ENCODE data around the gene LRRIQ3. TPM values are rescaled to one million over a fixed set of nuclear protein-coding genes. Genes with fewer than 3 reads are reported as not detected.

The LRRIQ3 gene, protein sequence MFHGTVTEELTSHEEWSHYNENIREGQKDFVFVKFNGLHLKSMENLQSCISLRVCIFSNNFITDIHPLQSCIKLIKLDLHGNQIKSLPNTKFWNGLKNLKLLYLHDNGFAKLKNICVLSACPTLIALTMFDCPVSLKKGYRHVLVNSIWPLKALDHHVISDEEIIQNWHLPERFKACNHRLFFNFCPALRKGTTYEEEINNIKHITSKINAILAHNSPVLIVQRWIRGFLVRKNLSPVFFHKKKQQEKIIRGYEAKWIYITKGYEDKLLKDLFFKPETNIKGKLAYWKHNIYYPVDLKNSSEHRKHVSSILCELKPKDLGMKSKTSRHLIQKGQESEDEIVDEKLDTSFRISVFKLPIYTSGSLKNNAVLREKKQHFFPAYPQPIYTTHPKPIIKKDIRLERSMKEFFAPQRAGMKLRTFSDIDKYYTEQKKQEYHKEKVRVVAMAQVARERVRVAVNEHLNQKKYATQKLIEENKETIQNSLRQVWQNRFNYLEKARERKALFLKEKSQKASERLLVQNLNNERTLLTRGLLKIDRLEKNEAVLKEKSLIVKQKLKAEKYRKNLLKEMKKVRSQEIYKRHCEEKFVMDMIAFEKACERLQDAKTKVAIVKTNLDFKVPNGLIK
- 0.25 TPM for polyA plus RNA-seq (2013, experiment 1 of 2)
- polyA plus RNA-seq (2013, experiment 2 of 2): 0.51 TPM

DNA sequence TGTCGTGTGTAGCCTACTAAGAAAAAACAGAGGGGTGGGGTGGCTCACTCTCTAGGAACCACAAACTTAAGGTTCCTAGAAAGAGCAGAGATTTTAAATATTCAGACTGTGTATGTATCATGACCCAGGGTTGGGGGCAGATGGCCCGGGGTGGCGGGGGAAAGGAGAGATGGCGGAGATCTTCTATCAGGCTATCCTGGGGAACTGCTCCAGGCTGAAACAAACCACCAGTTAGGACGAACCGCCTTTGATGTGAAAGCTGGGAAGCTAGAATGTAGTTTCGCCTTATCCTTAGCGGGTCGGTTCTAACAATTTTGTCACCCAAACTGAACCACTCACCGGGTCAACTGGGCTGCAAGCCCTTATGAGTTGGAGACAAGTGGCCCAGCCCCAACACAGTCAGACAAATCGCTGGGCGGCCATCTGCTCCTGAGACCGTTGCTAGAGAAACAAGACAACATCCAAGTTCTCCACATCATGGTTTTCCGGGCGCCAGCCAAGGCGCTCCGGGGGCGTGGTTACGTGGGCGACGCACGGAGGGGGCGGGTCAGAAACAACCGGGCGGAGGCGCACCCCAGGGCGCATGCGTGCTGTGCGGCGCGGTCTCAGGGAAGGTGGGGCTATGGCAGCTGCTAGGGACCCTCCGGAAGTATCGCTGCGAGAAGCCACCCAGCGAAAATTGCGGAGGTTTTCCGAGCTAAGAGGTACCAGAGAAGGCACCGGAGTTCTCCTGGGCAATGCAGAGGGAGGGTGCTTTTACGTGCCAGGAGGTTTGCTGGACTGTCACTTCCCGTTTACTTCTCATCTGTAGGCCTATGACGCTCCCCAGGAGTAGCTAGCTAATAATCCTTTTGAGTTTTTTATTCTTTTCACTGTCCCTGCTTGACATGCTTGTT is at the start of gene LRRIQ3, which contains the start of gene FPGT:
TSS of gene LRRIQ3 (minus strand) at position 520 of the 896 bp plus-strand sequence. CDS start 14,492 bp downstream, outside the sequence.
TSS of gene FPGT (plus strand) at position 586 of the 896 bp plus-strand sequence. CDS start at position 623, 37 bp downstream.
- no peaks in the 10 kb centered on the region for H3K36me3 ChIP-seq (ENCODE audit: insufficient read depth, low read length)
- H3K9me3 ChIP-seq (ENCODE audit: insufficient read depth, low read depth, low read length): no peaks in the 10 kb centered on the region
- no peak within 1 kb of the TSS; the same call in 1 of the 2 replicates for H3K27ac ChIP-seq (ENCODE audit: low read depth, low read length)
- H3K27me3 ChIP-seq (ENCODE audit: insufficient read depth, low read length): no peaks in the 10 kb centered on the region
- peak within 1 kb of the TSS; percentile 91 for H3K4me3 ChIP-seq (ENCODE audit: low read length)
- H3K9ac ChIP-seq (ENCODE audit: low read depth, low read length): peak within 1 kb of the TSS; percentile 77
- H3K4me1 ChIP-seq (ENCODE audit: insufficient read depth, low read length): peaks cover 5% of the 10 kb centered on the region
- 40% methylated on average over 41 of the region's 41 CpGs for WGBS

DNA sequence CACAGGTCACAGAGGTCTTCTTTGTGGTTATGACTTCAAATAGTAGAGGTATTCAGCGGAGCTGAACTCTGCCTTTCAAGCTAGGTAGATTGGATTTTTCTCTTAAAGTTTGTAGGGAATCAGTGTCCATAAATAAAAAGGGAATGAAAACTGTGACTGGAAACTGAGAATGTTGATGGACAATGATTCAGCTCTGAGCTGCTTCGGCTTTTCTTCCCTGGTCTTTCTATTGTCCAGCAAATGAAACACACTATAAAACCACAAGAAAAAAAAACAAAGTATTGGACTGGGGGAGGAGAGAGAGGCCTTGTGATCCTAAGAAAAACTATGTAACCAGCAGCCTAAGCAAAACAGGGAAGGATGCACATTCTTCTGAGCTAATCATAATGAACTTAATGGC is 48.3 kb upstream of the LRRIQ3 start:
- Histone ChIP-seq H3K4me1 (ENCODE audit: insufficient read depth, low read length) (peaks cover 23% of the 10 kb centered on the region), H3K9me3 (ENCODE audit: insufficient read depth, low read depth, low read length) (peaks cover 9% of the 10 kb centered on the region; the same call in 1 of the 2 replicates), H3K36me3 (ENCODE audit: insufficient read depth, low read length) (no peaks in the 10 kb centered on the region), H3K4me3 (ENCODE audit: low read length) (no peak overlapping the region), H3K9ac (ENCODE audit: low read depth, low read length) (no peak overlapping the region), H3K27ac (ENCODE audit: low read depth, low read length) (no peak overlapping the region), H3K27me3 (ENCODE audit: insufficient read depth, low read length) (peaks cover 31% of the 10 kb centered on the region)
- WGBS: 94% methylated on average over 2 of the region's 2 CpGs

DNA sequence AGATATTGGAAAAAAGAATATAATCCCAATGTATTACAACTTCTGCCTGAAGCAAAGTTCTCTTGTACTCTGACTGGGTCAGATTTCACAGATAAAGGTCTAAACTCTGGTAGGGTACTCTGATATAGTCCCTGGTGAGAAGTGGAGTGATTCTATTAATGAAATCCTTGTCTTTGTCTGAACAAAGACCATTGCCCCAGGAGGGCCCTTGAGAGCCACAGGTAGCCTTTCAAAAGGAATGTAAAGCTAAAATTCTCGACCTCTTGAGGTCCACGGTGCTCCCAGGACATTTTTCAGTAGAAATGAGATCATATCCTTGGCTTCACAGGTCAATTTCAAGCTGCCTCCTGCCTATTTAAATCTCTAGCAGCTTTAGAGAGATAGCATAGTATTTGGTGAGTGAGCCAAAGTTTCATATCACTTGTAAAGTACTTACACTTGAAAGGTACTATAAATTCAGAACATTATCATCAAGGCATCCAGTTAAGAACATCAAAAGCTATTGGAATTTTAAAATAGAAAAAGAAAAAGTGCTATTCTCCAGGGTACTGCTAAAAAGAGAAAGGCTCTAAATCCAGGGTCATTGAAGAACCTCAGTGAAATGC is 47.3 kb upstream of the LRRIQ3 start:
- WGBS: 0% methylated on average over 2 of the region's 2 CpGs
- Histone ChIP-seq H3K9me3 (ENCODE audit: insufficient read depth, low read depth, low read length) (peaks cover 9% of the 10 kb centered on the region; the same call in 1 of the 2 replicates), H3K4me3 (ENCODE audit: low read length) (peak overlapping the region; percentile 14; the same call in 1 of the 2 replicates), H3K36me3 (ENCODE audit: insufficient read depth, low read length) (no peaks in the 10 kb centered on the region), H3K4me1 (ENCODE audit: insufficient read depth, low read length) (peaks cover 23% of the 10 kb centered on the region), H3K27me3 (ENCODE audit: insufficient read depth, low read length) (peaks cover 31% of the 10 kb centered on the region), H3K27ac (ENCODE audit: low read depth, low read length) (peak overlapping the region; percentile 38; the same call in 1 of the 2 replicates), H3K9ac (ENCODE audit: low read depth, low read length) (no peak overlapping the region)

DNA sequence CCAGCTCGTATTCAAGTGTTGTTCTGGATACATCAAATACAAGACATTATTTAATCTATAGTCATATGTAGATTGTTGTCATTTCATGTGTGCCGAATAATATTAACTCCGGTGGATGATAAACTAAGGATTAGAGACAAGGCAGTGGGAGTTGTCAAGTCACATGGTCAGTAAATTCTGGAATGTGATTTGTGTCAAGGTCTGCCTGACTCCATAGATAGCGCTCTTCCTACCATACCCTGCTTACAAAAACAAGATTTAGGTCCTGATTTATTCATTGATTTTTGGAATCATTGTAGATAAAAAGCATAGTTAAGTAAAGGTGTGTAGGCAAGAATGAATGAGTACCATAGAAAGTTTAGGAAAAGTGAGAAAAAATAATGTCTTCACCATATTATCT is 39.8 kb upstream of the LRRIQ3 start:
- no peak overlapping the region for H3K9ac ChIP-seq (ENCODE audit: low read depth, low read length)
- no peak overlapping the region for H3K4me3 ChIP-seq (ENCODE audit: low read length)
- H3K27me3 ChIP-seq (ENCODE audit: insufficient read depth, low read length): no peaks in the 10 kb centered on the region
- no peaks in the 10 kb centered on the region for H3K36me3 ChIP-seq (ENCODE audit: insufficient read depth, low read length)
- WGBS: 98% methylated on average over 2 of the region's 4 CpGs
- no peak overlapping the region for H3K27ac ChIP-seq (ENCODE audit: low read depth, low read length)
- H3K4me1 ChIP-seq (ENCODE audit: insufficient read depth, low read length): no peaks in the 10 kb centered on the region
- H3K9me3 ChIP-seq (ENCODE audit: insufficient read depth, low read depth, low read length): no peaks in the 10 kb centered on the region

DNA sequence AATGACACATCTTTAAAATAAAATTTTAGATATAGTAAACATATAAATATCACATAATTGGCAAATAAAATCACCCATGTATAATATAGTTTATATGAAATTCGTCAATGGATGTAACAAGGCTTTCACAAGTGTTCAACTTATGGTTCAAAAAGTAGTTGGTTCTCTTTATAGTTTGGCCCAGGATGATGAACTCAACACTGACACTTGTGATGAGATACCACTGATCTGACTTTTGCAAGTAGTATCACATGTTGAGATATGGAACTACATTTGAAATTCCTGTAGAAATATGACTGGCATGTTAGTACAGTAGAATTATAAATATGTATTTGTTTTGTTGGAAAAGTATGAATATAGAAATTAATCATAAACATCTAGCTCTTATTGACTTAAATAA is 39.1 kb upstream of the LRRIQ3 start:
- Histone ChIP-seq H3K27ac (ENCODE audit: low read depth, low read length) (no peak overlapping the region), H3K9me3 (ENCODE audit: insufficient read depth, low read depth, low read length) (no peaks in the 10 kb centered on the region), H3K27me3 (ENCODE audit: insufficient read depth, low read length) (no peaks in the 10 kb centered on the region), H3K4me3 (ENCODE audit: low read length) (no peak overlapping the region), H3K36me3 (ENCODE audit: insufficient read depth, low read length) (no peaks in the 10 kb centered on the region), H3K4me1 (ENCODE audit: insufficient read depth, low read length) (no peaks in the 10 kb centered on the region), H3K9ac (ENCODE audit: low read depth, low read length) (no peak overlapping the region)
- WGBS: 94% methylated on average over 1 of the region's 1 CpG

DNA sequence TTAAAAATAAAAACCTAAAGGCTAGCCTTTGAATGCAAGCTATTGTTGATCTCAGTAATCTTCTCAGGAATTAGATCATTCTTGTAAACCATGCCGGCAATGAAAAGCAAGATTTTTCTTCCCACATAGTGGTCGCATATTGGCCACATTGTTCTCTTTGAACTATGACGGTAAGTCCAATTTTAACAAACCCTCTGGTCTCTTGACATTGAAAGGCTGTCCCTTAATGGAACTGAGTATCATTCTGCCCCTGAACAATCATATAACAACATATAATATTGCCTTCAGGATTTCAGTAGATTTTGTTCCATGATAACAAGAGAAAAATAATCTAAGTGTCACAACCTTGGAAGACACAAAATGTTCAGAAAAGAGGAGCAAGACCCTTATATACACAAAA is 38.5 kb upstream of the LRRIQ3 start:
- 96% methylated on average over 3 of the region's 3 CpGs for WGBS
- no peak overlapping the region for H3K27ac ChIP-seq (ENCODE audit: low read depth, low read length)
- H3K4me1 ChIP-seq (ENCODE audit: insufficient read depth, low read length): no peaks in the 10 kb centered on the region
- H3K9me3 ChIP-seq (ENCODE audit: insufficient read depth, low read depth, low read length): no peaks in the 10 kb centered on the region
- H3K4me3 ChIP-seq (ENCODE audit: low read length): no peak overlapping the region
- no peaks in the 10 kb centered on the region for H3K27me3 ChIP-seq (ENCODE audit: insufficient read depth, low read length)
- no peak overlapping the region for H3K9ac ChIP-seq (ENCODE audit: low read depth, low read length)
- no peaks in the 10 kb centered on the region for H3K36me3 ChIP-seq (ENCODE audit: insufficient read depth, low read length)

DNA sequence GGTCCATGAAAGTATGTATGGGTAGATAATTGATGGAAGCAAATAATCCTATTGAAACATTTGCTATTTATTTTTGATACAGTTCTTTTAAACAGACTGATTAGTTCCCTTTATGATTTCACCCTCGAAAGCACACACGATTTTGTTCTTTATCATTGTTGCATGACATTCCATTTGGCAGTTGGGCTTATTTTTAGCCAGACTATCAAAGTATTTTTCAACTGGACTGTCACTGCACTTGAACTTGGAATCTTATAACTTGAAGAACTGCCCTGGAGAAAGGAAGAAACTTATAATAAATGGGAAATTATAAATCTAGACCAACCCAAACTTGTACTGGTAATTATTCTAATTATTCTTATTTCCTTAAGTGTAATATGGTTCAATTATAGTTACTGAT is 37.2 kb upstream of the LRRIQ3 start, which contains the start of gene TNNI3K:
TSS of gene TNNI3K (plus strand) at position 235 of the 400 bp plus-strand sequence. CDS start at position 300, 65 bp downstream.
- Histone ChIP-seq H3K27ac (ENCODE audit: low read depth, low read length) (no peak within 1 kb of the TSS), H3K4me1 (ENCODE audit: insufficient read depth, low read length) (no peaks in the 10 kb centered on the region), H3K36me3 (ENCODE audit: insufficient read depth, low read length) (no peaks in the 10 kb centered on the region), H3K9me3 (ENCODE audit: insufficient read depth, low read depth, low read length) (no peaks in the 10 kb centered on the region), H3K9ac (ENCODE audit: low read depth, low read length) (no peak within 1 kb of the TSS), H3K4me3 (ENCODE audit: low read length) (no peak within 1 kb of the TSS), H3K27me3 (ENCODE audit: insufficient read depth, low read length) (no peaks in the 10 kb centered on the region)
- 98% methylated on average over 2 of the region's 2 CpGs for WGBS

DNA sequence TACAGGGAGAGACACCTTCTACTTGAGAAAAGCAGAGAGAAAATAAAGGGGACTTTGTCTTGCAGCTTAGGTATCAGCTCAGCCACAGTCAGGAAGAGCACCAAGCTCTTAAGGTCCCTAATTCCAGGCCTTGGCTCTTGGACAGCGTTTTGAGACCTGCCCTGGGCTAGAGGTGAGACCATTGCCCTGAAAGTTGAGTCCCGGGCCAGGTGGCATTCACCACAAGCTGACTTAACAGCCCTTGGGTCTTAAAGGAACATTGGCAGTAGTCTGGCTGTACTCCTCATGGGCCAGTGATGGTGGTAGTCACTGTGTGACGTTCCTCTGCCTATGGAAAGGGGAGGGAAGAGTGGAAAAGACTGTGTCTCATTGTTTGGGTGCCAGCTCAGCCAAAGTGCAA is 25.5 kb upstream of the LRRIQ3 start:
- Histone ChIP-seq H3K4me3 (ENCODE audit: low read length) (no peak overlapping the region), H3K4me1 (ENCODE audit: insufficient read depth, low read length) (no peaks in the 10 kb centered on the region), H3K36me3 (ENCODE audit: insufficient read depth, low read length) (no peaks in the 10 kb centered on the region), H3K27ac (ENCODE audit: low read depth, low read length) (no peak overlapping the region), H3K9me3 (ENCODE audit: insufficient read depth, low read depth, low read length) (no peaks in the 10 kb centered on the region), H3K27me3 (ENCODE audit: insufficient read depth, low read length) (no peaks in the 10 kb centered on the region), H3K9ac (ENCODE audit: low read depth, low read length) (no peak overlapping the region)
- 87% methylated on average over 3 of the region's 3 CpGs for WGBS

DNA sequence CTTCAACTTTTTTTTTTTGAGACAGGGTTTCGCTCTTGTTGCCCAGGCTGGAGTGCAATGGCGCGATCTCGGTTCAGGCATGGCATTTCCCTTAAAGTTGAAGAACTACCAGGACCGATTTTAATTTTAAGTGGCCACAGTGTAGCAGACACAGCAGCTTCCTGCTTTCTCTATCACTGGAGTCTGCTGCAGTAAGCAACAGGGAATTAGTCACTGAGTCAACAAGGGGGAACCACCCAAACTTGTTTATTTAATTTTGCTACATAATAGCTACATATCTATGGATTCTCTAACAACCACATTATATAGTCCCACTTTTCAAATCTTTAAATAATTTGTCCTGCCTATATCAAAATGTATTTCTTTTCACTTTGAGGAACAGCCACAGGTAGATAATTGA is 24.7 kb upstream of the LRRIQ3 start:
- Histone ChIP-seq H3K9ac (ENCODE audit: low read depth, low read length) (no peak overlapping the region), H3K36me3 (ENCODE audit: insufficient read depth, low read length) (no peaks in the 10 kb centered on the region), H3K27me3 (ENCODE audit: insufficient read depth, low read length) (no peaks in the 10 kb centered on the region), H3K4me1 (ENCODE audit: insufficient read depth, low read length) (no peaks in the 10 kb centered on the region), H3K9me3 (ENCODE audit: insufficient read depth, low read depth, low read length) (no peaks in the 10 kb centered on the region), H3K4me3 (ENCODE audit: low read length) (no peak overlapping the region), H3K27ac (ENCODE audit: low read depth, low read length) (no peak overlapping the region)
- WGBS: 97% methylated on average over 5 of the region's 5 CpGs

DNA sequence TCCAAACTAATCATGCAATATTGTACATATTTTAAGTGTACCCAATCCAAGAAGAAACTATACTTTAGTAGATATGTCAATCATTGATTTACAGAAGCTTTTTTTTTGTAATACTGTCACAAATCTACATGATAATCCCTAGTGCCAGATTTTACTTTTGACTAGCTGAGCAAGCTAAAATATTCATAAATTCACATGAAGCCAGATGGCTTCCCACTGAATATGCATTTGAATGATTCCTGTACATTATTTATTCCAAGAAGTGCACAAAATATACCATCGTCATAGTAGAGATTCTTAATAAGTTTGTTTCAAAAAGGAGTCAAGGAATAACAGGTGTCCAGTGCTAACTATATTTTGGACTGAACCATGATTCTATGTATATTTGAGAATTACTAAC is 17.3 kb upstream of the LRRIQ3 start:
- no peak overlapping the region for H3K4me3 ChIP-seq (ENCODE audit: low read length)
- no peak overlapping the region for H3K9ac ChIP-seq (ENCODE audit: low read depth, low read length)
- H3K27me3 ChIP-seq (ENCODE audit: insufficient read depth, low read length): no peaks in the 10 kb centered on the region
- no CpG with 5 or more reads among the region's 1 CpG for WGBS
- H3K9me3 ChIP-seq (ENCODE audit: insufficient read depth, low read depth, low read length): no peaks in the 10 kb centered on the region
- no peak overlapping the region for H3K27ac ChIP-seq (ENCODE audit: low read depth, low read length)
- H3K4me1 ChIP-seq (ENCODE audit: insufficient read depth, low read length): no peaks in the 10 kb centered on the region
- H3K36me3 ChIP-seq (ENCODE audit: insufficient read depth, low read length): no peaks in the 10 kb centered on the region
